SK-N-MC (cell line): ENCODE measurements around the gene CPT2.

Experiments used
- DNase-seq: peaks from one replicate; pipeline ENCODE4 v3.0.0-alpha.2; 2011; ENCODE audit warnings: low read depth, low spot score
- H3K27ac ChIP-seq: fragments of 200-600 bp; sonication (generic); 2 replicates; pipeline ENCODE4 v1.5.1; 2016; ENCODE audit warnings: mixed run types
- H3K36me3 ChIP-seq: fragments of 200-600 bp; sonication (generic); 2 replicates; pipeline ENCODE4 v1.6.1; 2017; ENCODE audit warnings: antibody characterized with exemption, low read length, mixed read lengths; ENCODE audit not compliant: insufficient read depth
- H3K4me3 ChIP-seq: fragments of 200-600 bp; sonication (generic); 2 replicates; pipeline ENCODE4 v1.5.1; 2016
- H3K9ac ChIP-seq: fragments of 200-600 bp; sonication (generic); 2 replicates; pipeline ENCODE4 v1.8.0; 2017; ENCODE audit warnings: mixed run types, mixed read lengths; ENCODE audit not compliant: insufficient read length
- H3K9me3 ChIP-seq: fragments of 200-600 bp; sonication (generic); 2 replicates; pipeline ENCODE4 v1.6.1; 2017; ENCODE audit warnings: low read depth, mild to moderate bottlenecking, antibody characterized with exemption, low read length, moderate library complexity, mixed read lengths
- EZH2 ChIP-seq: fragments of 200-600 bp; sonication (generic); IDR thresholded peaks from one replicate; pipeline ENCODE4 v1.6.1; 2017; ENCODE audit warnings: antibody characterized with exemption
- FOXP2 ChIP-seq: optimal IDR thresholded peaks from 2 replicates; pipeline ENCODE3; 2011; ENCODE audit warnings: mild to moderate bottlenecking, moderate library complexity; ENCODE audit not compliant: insufficient read depth; ENCODE audit errors: extremely low read length, control extremely low read depth
- POLR2AphosphoS5 ChIP-seq: IDR thresholded peaks from 2 replicates; pipeline ENCODE4 v1.6.1; 2012; ENCODE audit warnings: mild to moderate bottlenecking, low read depth, low read length, borderline replicate concordance

CPT2 gene

DNA sequence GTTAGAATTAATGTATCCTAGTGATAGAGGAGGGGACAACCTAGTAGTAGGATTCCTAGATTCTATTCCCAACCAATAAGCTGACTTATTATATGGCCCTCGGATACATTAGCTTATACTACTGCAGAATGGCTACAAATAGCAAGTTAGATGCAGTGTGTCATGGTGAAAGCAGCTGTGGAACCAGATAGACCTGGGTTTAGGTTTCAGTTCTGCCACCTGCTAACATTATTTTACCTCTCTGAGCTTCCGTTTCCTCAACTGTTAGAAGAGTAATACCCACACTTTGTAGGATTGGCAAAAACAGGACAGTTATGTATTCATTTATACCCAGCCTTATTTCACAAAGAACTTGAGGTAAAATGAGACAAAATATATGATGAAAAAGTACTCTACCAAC is 63.3 kb downstream of the CPT2 start:
- TF ChIP-seq FOXP2 = no peak
- no peak for TF ChIP-seq POLR2AphosphoS5
- TF ChIP-seq EZH2 = no peak
- Histone ChIP-seq H3K27ac (no peak overlapping the region), H3K36me3 (peaks cover 82% of the 10 kb centered on the region)

DNA sequence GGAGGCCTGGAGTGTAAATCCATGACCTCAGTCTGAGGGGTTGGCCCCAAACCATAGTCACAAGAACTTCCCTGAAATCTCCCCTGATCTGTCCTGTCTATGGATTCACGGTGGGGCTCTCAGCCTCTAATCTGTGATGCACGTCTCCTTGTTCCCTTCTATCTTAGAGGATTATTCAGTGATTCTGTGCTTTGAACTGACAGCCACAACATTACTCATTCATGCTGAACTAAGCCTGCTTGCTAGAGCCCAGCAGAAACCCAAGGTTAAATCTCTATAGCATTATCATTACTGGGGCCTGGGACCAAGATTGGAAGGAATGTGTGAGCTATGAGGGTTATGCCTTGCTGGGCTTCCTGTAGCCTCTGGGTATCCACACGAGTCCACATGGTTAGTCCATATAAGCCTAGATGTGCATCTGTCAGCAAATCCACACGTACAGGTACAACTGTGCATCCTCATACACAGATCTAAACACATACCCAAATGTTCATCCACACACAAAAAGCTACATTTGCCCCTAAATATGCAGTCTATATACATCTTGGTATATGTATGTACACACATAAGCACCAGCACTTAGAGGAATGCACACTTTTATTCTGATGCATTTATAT is 64.1 kb downstream of the CPT2 start:
- no peak overlapping the region for H3K9ac ChIP-seq
- no peaks in the 10 kb centered on the region for H3K9me3 ChIP-seq
- H3K36me3 ChIP-seq = peaks cover 76% of the 10 kb centered on the region
- no peak overlapping the region for H3K4me3 ChIP-seq
- no peak for TF ChIP-seq EZH2
- no peak for TF ChIP-seq FOXP2
- TF ChIP-seq POLR2AphosphoS5 = no peak
- no peak for DNase-seq
- H3K27ac ChIP-seq = no peak overlapping the region

More for the DNA sequence above, 63.3 kb downstream of the CPT2 start:
- Histone ChIP-seq H3K9ac (no peak overlapping the region), H3K9me3 (no peaks in the 10 kb centered on the region), H3K4me3 (no peak overlapping the region)
- DNase-seq = no peak

DNA sequence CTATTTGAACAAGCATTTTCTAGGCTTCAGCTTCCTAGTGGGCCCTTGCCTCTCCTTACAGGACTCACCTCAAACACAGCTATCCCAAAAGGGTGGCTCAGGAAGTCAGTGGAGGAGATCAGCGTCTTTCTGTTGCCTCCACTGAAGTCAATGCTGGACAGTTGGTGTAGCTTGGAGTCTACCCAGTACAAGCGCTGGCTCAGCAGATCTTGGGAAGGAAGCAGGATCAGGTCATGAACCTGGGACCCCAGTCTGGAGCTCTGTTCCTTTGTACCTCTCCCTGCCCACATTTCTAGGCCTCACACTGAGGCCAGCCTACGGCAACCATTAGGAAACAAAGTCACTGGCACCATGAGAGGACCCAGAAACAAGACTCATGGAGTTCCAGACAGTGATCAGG is 65.4 kb downstream of the CPT2 start:
- Histone ChIP-seq H3K9ac (no peak overlapping the region), H3K9me3 (no peaks in the 10 kb centered on the region), H3K27ac (no peak overlapping the region), H3K36me3 (peaks cover 76% of the 10 kb centered on the region), H3K4me3 (no peak overlapping the region)
- DNase-seq = no peak
- no peak for TF ChIP-seq EZH2
- no peak for TF ChIP-seq POLR2AphosphoS5
- no peak for TF ChIP-seq FOXP2
